ENCODE results near the gene WDR31.
"Not testable (repeated sequence)": the region's sequence is repeated elsewhere in the genome, so short reads cannot be mapped to it uniquely, and the experiment has no call there.

WDR31 gene

DNA sequence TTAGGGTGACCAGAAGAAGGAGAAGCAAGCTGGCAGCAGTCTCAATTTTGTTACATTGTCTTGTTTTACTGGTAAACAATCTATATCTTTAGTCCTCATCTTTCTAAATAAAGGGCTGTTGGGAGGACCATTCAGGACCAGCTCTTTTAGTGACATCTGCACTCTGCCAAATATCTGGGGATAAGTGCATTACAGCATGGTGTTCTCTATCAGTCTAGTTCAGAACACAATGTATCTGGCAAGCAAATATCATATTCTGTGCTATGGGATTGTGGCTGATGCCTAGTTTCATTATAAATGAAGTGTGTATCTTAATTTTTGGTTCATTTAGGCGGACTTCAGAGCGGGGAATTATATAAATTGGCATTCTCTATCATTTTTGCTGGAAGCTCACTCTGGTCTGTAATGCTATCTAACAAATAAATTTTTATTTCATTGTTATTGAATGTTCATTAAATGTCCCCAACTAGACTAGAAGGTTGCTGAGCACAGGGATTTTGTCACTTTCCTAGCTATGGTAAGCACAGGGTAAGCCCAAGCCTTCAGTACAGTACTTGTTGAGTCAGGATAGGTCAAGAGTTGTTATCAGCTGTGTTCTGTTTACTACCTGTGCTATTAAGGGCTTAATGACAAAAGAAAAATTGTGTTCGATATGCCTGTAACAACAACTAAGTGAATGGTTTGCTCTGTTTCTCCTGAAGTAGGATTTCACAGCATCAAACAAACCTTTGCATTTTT, 11.9 kb downstream of the WDR31 start:
- DNase-seq, result no peak

DNA sequence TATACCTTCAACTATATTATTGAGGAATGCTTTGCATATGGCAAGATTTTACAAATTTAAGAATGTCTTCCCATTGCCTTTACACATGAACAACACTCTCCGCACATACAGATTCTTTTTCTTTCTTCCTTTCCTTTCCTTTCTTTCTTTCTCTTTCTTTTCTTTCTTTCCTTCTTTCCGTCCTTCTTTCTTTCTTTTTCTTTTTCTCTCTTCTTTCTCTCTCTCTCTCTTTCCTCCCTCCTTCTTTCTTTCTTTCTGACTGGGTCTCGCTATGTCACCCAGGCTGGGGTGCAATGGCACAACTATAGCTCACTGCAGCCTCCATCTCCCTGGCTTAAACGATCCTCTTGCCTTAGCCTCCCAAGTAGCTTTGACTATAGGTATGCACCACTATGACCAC, 13.8 kb downstream of the WDR31 start:
- no peak for DNase-seq

DNA sequence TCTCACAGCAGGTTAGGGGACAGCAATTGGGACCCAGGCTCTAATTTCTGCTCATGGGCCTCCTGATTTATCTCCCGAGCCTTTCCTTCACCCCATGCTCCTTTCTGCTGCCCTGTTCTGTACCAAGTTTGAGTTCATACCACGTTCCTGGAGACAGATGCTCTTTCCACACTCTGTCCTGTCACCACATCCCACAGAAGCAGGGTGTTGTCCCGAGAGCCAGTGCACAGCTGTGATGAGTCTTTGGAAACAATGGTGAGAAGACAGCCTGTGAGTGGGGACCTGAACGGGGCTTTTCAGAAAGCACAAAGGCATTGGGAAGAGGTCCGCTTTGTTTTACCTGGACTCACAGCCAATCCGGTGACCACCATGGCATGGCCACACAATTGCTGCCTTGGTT, 17.4 kb downstream of the WDR31 start:
- DNase-seq, result no peak

DNA sequence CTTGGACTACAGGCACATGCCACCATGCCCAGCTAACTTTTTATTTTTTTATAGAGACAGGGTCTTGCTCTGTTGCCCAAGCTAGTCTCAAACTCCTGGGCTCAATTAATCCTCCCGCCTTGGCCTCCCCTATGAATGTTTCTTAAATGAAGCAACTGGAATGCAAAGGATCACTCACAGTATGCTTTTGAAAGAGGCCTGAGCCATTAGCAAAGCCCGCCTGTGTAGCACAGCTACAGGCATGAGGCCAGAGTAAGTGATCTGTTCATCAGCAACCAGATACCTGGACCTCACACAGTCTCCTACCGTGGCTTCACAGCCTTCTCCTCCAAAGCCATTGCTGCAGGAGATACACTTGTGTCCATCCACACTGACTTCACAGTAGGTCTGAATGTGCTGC, 20.0 kb downstream of the WDR31 start:
- no peak for DNase-seq

DNA sequence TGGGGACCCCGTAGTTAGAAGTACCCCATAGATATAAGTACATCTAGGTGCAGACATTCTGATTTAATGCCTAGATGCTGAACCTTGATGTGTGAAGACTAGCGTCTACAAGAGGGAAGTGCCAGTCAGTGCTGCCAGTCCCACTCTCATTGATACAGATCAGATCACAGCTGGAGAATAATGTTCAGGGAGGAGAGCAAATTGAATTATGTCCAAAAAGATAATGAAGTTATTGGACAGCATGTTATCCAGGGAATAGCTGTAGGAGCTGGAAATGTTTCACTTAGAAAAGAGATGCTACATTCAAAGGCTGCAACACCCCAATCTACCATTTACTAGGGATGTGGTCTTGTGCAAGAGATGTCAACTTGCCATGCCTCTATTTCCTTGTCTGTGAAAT, 21.0 kb downstream of the WDR31 start:
- no peak for DNase-seq

DNA sequence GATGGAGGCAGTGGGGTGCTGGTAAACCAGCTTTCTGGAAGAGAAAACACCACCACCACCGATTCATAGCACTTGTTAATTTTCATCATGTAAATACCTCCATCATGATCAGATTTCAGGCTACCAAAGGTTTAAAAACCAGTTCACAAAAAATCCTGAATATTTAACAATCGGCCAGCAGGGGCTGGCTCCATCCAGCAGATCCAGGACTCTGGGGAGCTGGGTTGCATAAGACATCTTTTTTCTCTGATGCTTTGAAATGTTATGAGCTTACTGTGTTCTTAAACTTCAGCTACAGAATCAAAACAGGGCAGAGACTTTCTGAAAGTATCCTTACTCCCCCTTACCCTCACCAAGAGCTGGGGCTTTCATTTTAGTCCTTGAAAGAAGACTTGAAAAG, 22.3 kb downstream of the WDR31 start:
- no peak for DNase-seq

DNA sequence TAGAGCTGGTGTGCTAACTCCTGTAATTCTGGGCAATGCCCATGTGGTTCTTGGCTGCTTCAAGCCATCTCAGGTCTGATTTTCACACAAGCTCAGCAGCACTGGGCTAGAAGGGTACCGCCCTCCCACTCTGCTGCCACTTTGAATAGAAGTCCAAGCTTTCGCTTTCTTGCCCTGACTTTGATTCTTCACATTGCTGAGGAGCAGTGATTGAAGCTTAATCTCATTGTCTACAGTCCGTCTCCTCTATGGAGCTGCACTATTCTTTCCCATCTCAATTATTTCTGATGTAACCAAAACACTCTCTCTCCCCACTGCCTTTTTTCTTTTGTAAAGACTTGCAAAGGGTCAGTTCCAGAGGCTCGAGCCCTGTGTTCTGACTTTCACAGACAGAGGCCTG, 24.0 kb downstream of the WDR31 start:
- DNase-seq, result no peak

DNA sequence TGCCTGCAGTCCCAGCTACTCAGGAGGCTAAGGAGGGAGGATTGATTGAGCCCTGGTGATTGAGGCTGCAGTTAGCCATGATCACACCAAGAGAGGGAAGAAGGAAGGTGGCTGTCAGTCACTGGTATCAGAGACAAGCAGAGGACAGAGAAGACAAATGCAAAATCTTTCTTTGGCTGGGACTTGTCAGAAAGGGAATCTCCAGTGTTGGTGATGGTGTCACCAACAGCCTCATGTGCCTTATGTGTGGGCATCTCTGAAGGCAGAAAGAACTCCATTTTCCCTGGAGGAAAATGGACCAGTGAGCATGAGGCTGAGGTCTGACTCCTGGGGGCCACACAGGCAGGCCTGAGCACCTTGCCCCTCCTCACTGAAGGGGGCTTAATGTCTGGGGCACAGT, 24.8 kb downstream of the WDR31 start:
- no peak for DNase-seq

DNA sequence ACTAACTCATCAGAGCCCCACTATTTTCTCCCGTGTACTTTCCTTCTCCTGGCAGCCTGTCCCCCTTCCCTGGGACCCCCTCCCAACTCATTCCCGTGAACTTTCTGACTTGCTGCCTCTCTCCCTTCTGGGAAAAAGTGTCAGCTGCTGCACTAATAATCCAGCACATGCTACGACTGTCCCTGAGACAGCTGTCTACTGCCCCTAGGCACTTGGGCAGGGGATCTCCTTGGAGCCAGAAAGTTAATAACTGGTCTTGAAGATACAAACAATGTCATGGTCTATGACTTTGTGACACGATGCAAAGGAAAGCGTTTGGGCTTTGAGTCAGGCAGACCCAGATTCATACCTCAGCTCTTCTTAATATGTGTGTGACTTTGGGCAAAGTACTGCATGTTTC, 26.8 kb downstream of the WDR31 start:
- no peak for DNase-seq

DNA sequence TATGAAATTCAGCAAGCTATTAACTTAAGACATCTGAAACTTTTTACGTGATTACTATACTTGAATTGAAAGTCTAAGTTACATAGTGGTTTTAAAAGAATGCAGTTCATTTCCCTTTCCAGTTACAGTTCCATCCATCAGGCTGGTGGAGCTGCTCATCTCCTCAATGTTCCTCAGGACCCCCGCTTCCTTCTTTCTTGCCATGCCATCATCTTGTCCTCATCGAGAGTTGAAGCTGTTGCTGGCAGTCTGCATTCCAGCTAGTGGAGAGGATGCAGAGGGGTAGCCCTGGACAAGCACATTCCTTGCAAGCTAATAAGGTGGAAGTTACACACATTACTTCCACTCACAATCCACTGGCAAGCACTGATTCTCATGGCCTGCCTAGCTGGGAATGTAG, 28.1 kb downstream of the WDR31 start:
- DNase-seq, result no peak

DNA sequence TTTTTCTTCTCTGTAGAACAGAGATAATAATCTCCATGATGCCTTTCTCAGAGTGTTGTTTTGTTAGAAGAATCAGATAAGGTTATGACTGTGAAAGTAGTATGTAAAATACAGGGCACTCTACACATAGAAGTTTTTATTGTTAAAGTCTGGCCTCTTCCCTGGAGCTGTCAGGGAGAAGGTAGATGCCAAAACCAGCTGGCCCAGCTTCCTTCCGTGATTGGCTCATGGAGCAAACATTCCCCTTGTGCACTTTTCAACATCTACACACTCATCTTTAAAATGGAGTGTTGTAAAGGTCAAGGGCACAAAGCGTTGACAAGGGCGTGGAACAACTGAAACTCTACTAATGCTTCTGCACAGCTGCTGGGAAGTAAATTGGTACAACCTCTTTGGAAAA, 29.5 kb downstream of the WDR31 start:
- DNase-seq, result no peak

DNA sequence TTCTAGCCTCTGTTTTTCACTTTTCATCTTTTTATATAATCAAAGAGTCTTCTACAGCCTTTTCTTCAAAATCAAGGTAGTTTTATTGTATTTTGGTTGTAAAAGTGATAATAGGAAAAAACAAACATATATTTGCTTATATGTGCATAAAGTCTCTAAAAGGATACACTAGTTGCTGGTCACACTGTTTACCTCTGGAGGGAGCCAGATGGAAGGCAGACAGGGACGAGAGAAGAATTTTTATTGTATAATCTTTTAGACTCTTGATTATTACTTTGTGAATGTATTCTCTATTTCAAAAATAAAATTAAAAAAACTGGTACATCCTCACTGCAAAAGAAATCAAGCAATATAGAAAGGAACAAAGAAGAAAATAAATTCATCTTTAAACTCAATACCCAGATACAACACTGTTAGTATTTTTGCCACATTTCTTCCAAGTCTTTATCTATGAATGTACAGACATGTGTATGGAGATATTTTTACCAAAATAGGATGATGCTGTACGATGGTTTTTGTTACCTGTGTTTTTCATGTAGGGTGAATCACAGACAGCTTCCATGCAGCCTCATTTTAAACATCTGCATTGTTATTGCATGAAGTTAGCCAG, 30.8 kb downstream of the WDR31 start:
- DNase-seq, result peak; percentile 40 to 54

DNA sequence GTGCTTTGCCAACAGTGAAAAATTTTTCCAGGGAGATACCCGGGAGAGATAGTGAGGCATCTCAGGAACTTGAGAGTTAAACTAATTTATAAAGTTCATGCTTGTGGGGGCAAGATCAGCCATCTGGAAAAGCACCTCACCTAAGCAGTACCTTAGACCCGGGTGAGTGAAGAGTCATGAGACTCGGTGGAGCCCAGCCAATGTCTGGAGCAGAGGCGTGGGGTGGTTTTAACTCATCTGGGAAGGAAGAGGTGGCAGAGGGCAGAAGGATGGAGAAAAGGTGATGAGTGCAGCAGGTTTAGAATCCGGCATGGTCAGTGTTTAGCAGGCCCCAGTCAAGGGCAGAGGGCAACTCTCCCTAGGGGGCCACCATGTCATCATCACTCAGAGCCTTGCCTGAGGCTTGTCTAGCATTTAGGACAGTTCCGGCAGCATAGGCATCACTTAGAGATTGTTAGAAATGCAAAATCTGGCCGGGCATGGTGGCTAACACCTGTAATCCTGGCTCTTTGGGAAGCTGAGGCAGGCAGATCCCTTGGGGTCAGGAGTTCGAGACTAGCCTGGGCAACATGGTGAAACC, 32.6 kb downstream of the WDR31 start:
- no peak for DNase-seq

DNA sequence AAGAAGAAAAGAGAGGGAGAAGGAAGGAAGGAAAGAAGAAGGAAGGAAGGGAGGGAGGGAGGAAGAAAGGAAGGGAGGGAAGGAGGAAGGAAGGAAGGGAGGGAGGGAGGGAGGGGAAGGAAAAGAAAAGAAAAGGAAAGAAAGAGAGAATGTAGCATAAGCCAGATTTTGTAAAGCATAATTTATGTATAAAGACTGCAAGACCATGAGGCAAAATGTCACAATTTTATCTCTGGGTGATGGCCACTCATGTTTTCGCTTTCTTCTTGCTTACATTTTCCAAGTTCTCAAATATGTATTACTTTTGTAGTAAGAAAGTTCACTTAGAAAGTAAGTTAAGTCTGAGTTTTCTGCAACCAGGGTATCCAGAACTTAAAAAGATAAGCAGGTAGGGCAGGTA, 33.5 kb downstream of the WDR31 start:
- no peak for DNase-seq

DNA sequence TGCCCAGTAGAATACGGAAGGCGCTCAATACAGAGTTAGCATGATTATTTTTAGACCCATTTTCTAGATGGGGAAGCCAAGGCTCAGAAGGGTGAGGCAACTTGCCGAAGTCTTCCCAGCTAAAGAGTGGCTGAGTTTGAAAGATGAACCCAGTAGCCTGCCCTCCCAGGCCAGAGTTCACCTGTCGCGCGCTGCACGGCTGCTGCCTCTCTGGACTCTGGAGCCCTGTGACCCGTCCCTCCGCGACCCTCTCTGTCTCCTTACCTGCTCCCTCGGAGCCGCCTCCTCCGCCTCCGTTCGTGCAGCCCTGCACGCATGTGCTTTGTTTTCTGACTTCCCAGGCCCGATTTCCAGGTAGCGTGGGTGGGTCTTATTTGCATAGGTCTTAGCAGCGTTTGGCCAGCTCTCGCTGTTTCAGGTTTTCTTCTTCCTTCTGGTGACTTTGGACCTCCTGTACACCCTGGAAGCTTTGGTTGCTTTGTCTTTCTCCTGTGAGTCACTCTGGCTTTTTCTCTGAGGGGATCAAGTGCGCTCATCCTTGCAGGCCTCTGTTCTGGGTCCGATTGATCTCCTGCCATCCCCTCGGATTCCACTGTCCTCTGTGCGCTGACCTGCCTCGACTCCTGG, 37.2 kb downstream of the WDR31 start, which contains the start of gene RNF183:
Gene RNF183 (minus strand): TSS at position 585 of the 627 bp plus-strand sequence. CDS start 5,192 bp downstream, outside the sequence.
- DNase-seq, result no peak

DNA sequence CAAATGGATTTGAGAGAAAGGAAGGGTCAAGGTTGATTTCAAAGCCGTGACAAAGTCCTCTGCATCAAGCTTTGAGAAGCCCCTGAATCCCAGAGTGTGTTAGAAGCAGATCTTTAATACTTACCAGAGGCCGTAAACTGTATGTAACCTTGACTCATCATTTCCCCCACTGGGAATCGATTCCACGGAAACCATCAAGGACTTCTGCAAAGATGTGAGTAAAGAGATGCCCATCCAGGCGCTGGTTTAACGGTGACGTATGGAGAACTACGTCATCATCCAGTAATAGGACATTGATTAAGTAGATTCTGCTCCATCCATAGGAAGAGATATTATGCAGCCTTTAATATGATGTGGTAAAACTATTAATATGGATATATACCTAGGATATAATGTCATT, 38.5 kb downstream of the WDR31 start:
- no peak for DNase-seq

DNA sequence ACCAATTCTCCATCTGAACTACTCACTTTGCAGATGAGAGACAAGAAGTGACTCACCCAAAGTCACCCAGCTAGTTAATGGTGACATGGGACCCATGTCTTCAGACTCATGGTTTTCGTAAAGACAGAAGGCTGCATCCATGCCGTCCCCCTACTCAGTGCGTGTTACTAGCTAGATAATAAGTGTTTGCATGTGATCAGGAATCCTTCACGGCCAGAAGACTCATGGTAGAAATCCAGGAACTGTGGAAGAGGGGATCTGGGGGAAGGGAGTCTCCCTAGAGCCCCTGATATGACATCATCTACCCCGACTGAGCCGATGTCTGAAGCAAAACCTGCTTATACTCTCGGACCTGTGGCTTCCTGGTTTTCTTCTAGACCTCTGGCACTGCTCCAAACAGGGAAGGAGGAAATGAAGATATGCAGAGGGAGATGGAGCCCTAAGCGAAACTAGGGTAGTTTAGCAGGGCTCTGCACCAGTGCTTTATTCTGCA, 40.2 kb downstream of the WDR31 start:
- peak in 1 of 2 experiments; percentile 10 for DNase-seq

DNA sequence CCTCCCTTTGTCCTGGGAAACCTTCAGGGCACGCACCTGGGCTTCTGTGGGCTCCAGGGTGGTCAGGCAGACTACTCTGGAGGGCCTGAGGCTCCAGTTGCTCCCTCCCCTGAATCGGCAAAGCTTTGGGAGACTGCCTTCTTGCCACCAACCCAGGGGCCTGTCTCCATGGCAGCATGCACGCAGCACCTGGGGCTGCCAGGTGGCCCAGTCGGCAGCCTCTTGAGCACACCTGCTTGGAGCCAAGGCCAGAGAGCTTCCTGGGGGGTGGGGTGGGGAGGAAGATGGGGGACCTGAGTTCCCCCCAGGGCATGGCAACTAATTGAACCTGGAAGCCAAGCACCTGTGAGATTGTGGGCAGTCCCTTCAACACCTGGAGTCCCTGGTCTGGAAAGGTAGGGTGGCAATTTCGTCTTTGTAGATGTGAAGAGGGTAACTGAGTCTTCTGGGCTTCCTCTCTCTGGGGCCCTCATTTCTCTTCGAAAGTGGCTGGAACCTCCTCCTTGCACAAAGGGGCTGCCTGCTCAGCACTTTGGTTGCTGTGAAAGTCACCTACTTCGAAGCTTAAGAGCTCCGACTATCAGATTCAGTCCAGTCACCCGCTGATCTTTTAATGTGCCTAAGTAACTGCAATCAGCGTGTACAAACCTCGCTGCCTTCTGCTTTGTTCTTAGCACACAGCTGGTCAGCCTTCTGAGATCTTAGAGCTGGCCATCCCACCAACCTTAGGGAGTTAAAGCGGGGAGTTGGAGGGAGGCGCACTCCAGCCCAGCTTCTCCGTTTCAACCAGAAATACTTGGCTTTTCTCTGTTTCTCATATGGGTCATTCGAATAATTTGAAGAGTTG, 40.9 kb downstream of the WDR31 start:
- DNase-seq, result peak; percentile 9 to 43

DNA sequence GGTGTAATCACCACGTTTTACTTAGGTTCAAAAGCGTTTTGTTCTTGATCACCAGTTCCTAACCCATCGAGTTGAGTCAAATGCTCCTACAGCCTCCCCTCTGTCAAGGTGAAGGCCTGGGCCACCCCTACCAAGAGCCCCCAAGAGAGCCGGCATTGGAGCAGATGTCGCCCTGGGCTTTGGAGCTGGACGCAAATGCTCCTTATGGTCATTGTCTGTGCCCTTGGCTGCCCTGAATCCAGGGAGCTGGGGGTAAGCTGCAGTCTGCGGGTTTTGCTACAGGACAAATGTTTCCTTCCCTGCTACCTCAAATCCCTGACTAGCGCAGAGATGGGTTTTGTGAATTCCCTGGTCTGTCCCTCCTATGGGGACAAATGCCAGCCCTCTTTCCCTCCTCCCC, 41.8 kb downstream of the WDR31 start:
- no peak for DNase-seq

DNA sequence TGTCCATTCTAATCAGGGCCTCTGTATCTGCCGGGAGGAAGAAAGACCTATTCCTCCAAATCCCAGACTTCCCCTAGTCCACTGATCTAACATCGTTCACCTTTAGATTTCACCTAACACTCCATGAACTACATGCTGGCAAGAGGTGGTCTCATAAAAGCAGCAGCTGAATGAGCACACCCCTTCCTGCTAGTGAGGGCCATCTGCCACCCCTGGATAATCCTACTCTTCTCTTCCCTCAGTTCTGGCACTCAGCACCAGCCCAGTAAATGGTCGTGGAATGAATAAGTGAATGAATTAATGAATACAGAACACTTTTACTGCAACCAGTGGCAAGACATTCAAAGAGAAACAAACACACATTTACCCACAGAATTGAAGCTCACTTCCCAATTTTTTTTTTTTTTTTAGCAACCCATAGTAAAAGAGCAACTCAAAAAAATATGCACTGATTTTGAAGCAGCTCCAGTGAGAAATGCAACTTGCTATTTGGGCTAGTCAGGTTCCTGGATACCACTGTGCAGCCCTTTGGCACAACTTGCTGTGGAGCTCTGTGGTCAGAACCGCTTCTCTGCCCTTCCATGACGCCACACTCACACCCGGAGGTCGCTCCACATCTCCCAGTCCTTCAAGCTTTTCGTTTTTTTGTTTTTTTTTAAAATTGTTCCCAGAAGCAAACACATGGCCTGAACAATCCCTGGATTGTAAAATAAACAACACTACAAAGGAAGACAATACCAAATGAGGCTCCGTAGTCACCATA, 43.1 kb downstream of the WDR31 start:
- DNase-seq, result no peak

DNA sequence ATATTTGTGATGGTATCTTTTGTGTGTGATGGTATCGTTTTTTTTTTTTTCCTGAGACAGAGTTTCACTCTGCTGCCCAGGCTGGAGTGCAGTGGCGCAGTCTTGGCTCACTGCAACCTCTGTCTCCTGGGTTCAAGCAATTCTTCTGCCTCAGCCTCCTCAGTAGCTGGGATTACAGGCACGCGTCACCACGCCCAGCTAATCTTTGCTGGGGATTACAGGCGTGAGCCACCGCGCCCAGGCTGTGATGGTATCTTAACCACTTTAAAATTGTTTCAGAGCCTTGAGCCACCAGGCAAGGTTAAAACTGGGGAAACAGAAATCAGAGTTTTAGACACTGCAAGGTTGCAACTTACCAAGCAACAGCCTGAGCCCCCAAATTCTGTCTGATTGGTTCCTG, 43.8 kb downstream of the WDR31 start:
- not testable (repeated sequence) for DNase-seq

DNA sequence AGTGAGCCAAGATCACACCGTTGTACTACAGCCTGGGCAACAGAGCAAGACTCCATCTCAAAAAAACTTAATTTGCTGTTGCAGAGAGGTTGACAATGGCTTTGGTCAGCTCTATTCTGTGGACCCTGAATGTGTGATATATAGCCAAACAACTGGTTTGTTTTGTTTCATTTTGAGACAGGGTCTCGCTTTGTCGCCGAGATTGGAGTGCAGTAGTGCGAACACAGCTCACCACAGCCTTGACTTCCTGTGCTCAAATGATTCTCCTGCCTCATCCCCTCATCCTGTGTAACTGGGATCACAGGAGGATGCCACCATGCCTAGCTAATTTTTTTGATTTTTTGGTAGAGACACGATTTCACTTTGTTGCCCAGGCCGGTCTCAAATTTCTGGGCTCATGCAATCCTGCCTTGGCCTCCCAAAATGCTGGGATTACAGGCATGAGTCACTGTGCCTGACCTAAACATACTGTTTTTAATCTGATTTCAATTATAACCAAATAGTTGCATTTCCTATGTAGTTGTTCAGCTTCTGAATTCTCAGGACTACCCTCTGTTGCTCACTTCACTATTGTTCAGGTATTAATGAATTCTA, 46.7 kb downstream of the WDR31 start:
- DNase-seq, result no peak
